GM12878 (cell line): ENCODE results near the gene PPP4R1. TPM values are rescaled to one million over a fixed set of nuclear protein-coding genes. Genes with fewer than 3 reads are reported as not detected.

Source experiments
- ATAC-seq: fragments of 200-7000 bp; cut with Tn5 transposase; 3 replicates; pipeline ENCODE4 v1.9.1; 2020; ENCODE audit warnings: mild to moderate bottlenecking, moderate library complexity
- BruUV-seq: library from RNA; stranded (reverse); fragments of 400-500 nt; replicated peaks from 2 replicates; lab custom pipeline; 2021; lab: Mats Ljungman, UMichigan
- CTCF ChIA-PET: fragments of 300-600 bp; sonication (Branson Sonifier 250); formaldehyde crosslinking; extraction: SDS; loops from one replicate; lab custom pipeline; 2021; ENCODE audit warnings: inconsistent platforms; lab: Yijun Ruan, JAX
- POLR2A ChIA-PET: fragments of 350-600 bp; formaldehyde crosslinking; extraction: SDS; loops from one replicate; lab custom pipeline; 2021; ENCODE audit warnings: inconsistent platforms; lab: Charles Lee
- RAD21 ChIA-PET: fragments of 300-600 bp; sonication (Branson Sonifier 250); formaldehyde crosslinking; loops from one replicate; lab custom pipeline; 2023; ENCODE audit warnings: antibody characterized with exemption; ENCODE audit not compliant: unreplicated experiment; lab: Charles Lee
- SMC1A ChIA-PET: fragments of 300-600 bp; sonication (Branson Sonifier 250); formaldehyde crosslinking; loops from one replicate; lab custom pipeline; 2023; ENCODE audit not compliant: unreplicated experiment, uncharacterized antibody; lab: Charles Lee
- DNase-seq: peaks from one replicate; pipeline ENCODE4 v3.0.0-alpha.2; 2011; ENCODE audit warnings: low read depth, low spot score
- FAIRE-seq: peaks from 3 replicates; lab custom pipeline; 2011; peaks lifted over from hg19 to GRCh38; lab: Jason Lieb, UNC
- H2AFZ ChIP-seq: 2 replicates; pipeline ENCODE4 v1.6.0; 2011; ENCODE audit warnings: low read depth, low read length, control low read depth; ENCODE audit not compliant: control insufficient read depth
- H3K27ac ChIP-seq: 2 replicates; pipeline ENCODE4 v1.5.1; 2011; ENCODE audit warnings: control low read depth; ENCODE audit not compliant: control insufficient read depth, insufficient read depth
- H3K27me3 ChIP-seq, 2 experiments: replicated peaks in 1 of 2; 2 replicates each; pipeline versions ENCODE4 v1.6.0 to v1.6.1; 2011; ENCODE audit warnings: low read length in 1 of 2; ENCODE audit not compliant: control insufficient read depth in 2 of 2, insufficient read depth in 2 of 2
- H3K36me3 ChIP-seq, 2 experiments: 2 replicates each; pipeline ENCODE4 v1.5.1; 2011; ENCODE audit warnings: low read length in 1 of 2; ENCODE audit not compliant: control insufficient read depth in 2 of 2, insufficient read depth in 2 of 2
- H3K4me1 ChIP-seq: 2 replicates; pipeline ENCODE4 v1.6.1; 2011; ENCODE audit warnings: mild to moderate bottlenecking, low read length, moderate library complexity, mixed read lengths; ENCODE audit not compliant: control insufficient read depth, insufficient read depth
- H3K4me2 ChIP-seq: 2 replicates; pipeline ENCODE4 v1.6.0; 2011; ENCODE audit warnings: control low read depth; ENCODE audit not compliant: control insufficient read depth, insufficient read depth
- H3K4me3 ChIP-seq: fragments of 200-600 bp; sonication (generic); 2 replicates; pipeline ENCODE4 v1.5.1; 2016
- H3K79me2 ChIP-seq: 2 replicates; pipeline ENCODE4 v1.6.0; 2011; ENCODE audit warnings: low read length; ENCODE audit not compliant: control insufficient read depth, insufficient read depth
- H3K9ac ChIP-seq: 2 replicates; pipeline ENCODE4 v1.8.0; 2011; ENCODE audit warnings: low read length, control low read depth, mixed read lengths; ENCODE audit not compliant: control insufficient read depth, insufficient read depth
- H3K9me3 ChIP-seq: replicated peaks from 3 replicates; pipeline ENCODE4 v1.5.1; 2011; ENCODE audit warnings: mild to moderate bottlenecking, low read length; ENCODE audit not compliant: control insufficient read depth, insufficient read depth
- H4K20me1 ChIP-seq: 2 replicates; pipeline ENCODE4 v1.6.0; 2011; ENCODE audit not compliant: control insufficient read depth, insufficient read depth
- EGR1 ChIP-seq, 2 experiments: IDR thresholded peaks; 1 replicate in 1 of 2; 2 replicates in 1 of 2; pipeline ENCODE4 v1.6.1; 2011 to 2012; ENCODE audit warnings: low read depth in 2 of 2, low read length in 2 of 2, borderline replicate concordance in 1 of 2, mild to moderate bottlenecking in 1 of 2, moderate library complexity in 1 of 2
- ELK1 ChIP-seq: IDR thresholded peaks from 2 replicates; pipeline ENCODE4 v1.6.1; 2012; ENCODE audit warnings: low read depth, low read length, improper control_type of control experiment
- HDAC6 ChIP-seq: fragments of 200-600 bp; sonication (generic); IDR thresholded peaks from one replicate; pipeline ENCODE4 v1.8.0; 2017; ENCODE audit warnings: antibody characterized with exemption; ENCODE audit not compliant: unreplicated experiment
- IKZF1 ChIP-seq: fragments of 450-650 bp; conservative IDR thresholded peaks from 2 replicates; pipeline ENCODE4 v1.6.1; 2017; ENCODE audit warnings: antibody characterized with exemption, mild to moderate bottlenecking
- NBN ChIP-seq: fragments of 450-650 bp; IDR thresholded peaks from 2 replicates; pipeline ENCODE4 v1.6.1; 2016
- POU2F2 ChIP-seq: IDR thresholded peaks from 3 replicates; pipeline ENCODE4 v1.6.1; 2011; ENCODE audit warnings: low read depth, mild to moderate bottlenecking, low read length, borderline replicate concordance
- RBBP5 ChIP-seq: fragments of 200-600 bp; sonication (generic); conservative IDR thresholded peaks from 2 replicates; pipeline ENCODE4 v1.6.1; 2016
- TCF12 ChIP-seq: IDR thresholded peaks from 2 replicates; pipeline ENCODE4 v1.6.1; 2011; ENCODE audit warnings: low read depth, mild to moderate bottlenecking, low read length
- ZBTB4 ChIP-seq: fragments of 450-650 bp; formaldehyde crosslinking; IDR thresholded peaks from 2 replicates; pipeline ENCODE4 v1.4.0; 2022; ENCODE audit warnings: mild to moderate bottlenecking, moderate library complexity
- WGBS: methylation state at CpG from one replicate; pipeline ENCODE4 v1.1.6; 2016; ENCODE audit warnings: low lambda C conversion rate; ENCODE audit not compliant: insufficient replicate concordance, insufficient coverage; ENCODE audit errors: missing lambda C conversion rate; 5-methylcytosine and 5-hydroxymethylcytosine counted together
- in situ Hi-C: fragments of 300-500 bp; cut with MboI; formaldehyde crosslinking; loops from 9 replicates; pipeline ENCODE4 v1.14.3; 2018; ENCODE audit warnings: mixed read lengths
- intact Hi-C: fragments of 100-400 bp; cut with micrococcal nuclease; formaldehyde crosslinking; loops from one replicate; pipeline ENCODE4 v1.14.2; 2022; ENCODE audit not compliant: unreplicated experiment
- polyA plus RNA-seq, 11 experiments: library from polyadenylated mRNA; depleted of rRNA in 4 of 11; unstranded in 6 of 11; stranded (reverse) in 5 of 11; fragments of >200 nt; fragmentation: Nextera tagmentation in 4 of 11; fragmentation: Illumina TruSeq in 1 of 11; extraction: Ambion mirVana in 4 of 11; extraction: Trizol in 1 of 11; gene quantifications; 1 replicate in 1 of 11; 2 replicates in 10 of 11; pipeline versions ENCODE4 v1.2.1 to v1.2.3, GENCODE V29; 2011 to 2016; ENCODE audit warnings: inconsistent platforms in 2 of 11, missing spikeins in 2 of 11, low read depth in 1 of 11
- total RNA-seq, 4 experiments: library from RNA; depleted of rRNA in 3 of 4; stranded (reverse); fragments of >200 nt in 3 of 4; fragmentation: Illumina TruSeq in 1 of 4; extraction: Trizol in 1 of 4; gene quantifications; 2 replicates each; pipeline versions ENCODE4 v1.2.1 to v1.2.3, GENCODE V29; 2013 to 2021
- TF ChIP-seq, protein P1 (sequence below): fragments of 450-650 bp; IDR thresholded peaks from 2 replicates; pipeline ENCODE4 v1.6.1; 2017; ENCODE audit warnings: mild to moderate bottlenecking, moderate library complexity

PPP4R1 gene
- total and polyA plus RNA-seq, 10 of the 15 experiments (the other 5 are each of a cell fraction or from before 2014, with no cell fraction given) = 10.9 to 44.4 (median 26.0) TPM

GRCh38 chr18:9596843-9597526, 17.4 kb downstream of the PPP4R1 start:
- peaks cover 14% of the 10 kb centered on the region for H3K4me1 ChIP-seq
- CTCF ChIA-PET = no interaction called here
- FAIRE-seq (no peak), ATAC-seq (no peak), DNase-seq (no peak)
- no peak for TF ChIP-seq RBBP5
- TF ChIP-seq POU2F2 = no peak
- TF ChIP-seq ZBTB4 (CRISPR knock-in tag) = no peak
- no peak for TF ChIP-seq TCF12
- TF ChIP-seq, protein P1, sequence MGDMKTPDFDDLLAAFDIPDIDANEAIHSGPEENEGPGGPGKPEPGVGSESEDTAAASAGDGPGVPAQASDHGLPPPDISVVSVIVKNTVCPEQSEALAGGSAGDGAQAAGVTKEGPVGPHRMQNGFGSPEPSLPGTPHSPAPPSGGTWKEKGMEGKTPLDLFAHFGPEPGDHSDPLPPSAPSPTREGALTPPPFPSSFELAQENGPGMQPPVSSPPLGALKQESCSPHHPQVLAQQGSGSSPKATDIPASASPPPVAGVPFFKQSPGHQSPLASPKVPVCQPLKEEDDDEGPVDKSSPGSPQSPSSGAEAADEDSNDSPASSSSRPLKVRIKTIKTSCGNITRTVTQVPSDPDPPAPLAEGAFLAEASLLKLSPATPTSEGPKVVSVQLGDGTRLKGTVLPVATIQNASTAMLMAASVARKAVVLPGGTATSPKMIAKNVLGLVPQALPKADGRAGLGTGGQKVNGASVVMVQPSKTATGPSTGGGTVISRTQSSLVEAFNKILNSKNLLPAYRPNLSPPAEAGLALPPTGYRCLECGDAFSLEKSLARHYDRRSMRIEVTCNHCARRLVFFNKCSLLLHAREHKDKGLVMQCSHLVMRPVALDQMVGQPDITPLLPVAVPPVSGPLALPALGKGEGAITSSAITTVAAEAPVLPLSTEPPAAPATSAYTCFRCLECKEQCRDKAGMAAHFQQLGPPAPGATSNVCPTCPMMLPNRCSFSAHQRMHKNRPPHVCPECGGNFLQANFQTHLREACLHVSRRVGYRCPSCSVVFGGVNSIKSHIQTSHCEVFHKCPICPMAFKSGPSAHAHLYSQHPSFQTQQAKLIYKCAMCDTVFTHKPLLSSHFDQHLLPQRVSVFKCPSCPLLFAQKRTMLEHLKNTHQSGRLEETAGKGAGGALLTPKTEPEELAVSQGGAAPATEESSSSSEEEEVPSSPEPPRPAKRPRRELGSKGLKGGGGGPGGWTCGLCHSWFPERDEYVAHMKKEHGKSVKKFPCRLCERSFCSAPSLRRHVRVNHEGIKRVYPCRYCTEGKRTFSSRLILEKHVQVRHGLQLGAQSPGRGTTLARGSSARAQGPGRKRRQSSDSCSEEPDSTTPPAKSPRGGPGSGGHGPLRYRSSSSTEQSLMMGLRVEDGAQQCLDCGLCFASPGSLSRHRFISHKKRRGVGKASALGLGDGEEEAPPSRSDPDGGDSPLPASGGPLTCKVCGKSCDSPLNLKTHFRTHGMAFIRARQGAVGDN = no peak
- TF ChIP-seq NBN = no peak
- no peak for TF ChIP-seq IKZF1
- no peak for TF ChIP-seq ELK1
- no peak for TF ChIP-seq HDAC6
- TF ChIP-seq EGR1 (IDR thresholded peaks at IDR 0.05; ENCODE audit: borderline replicate concordance in 1 of 2, low read depth in 2 of 2, low read length in 2 of 2) = no peak
- no peak overlapping the region for H3K9ac ChIP-seq
- SMC1A ChIA-PET = interaction anchor here (0.5 to 0.7 kb wide), 2 partner anchors 15 to 86 kb away, joined by 3 to 4 read pairs; no protein-coding TSS in a partner anchor
- peaks cover 2% of the 10 kb centered on the region for H3K79me2 ChIP-seq
- no peak overlapping the region for H3K27ac ChIP-seq
- WGBS = 73% methylated on average over 4 of the region's 4 CpGs
- no TSS peak for BruUV-seq
- in situ Hi-C loops = no loop called here
- H3K9me3 ChIP-seq = peaks cover 2% of the 10 kb centered on the region; the same call in 2 of the 3 replicates
- H3K36me3 ChIP-seq = peaks cover 0 to 5% of the 10 kb centered on the region in 2 experiments; a peak in 1 of 4 replicates
- H3K4me3 ChIP-seq = no peak overlapping the region
- intact Hi-C loops = no loop called here
- no peaks in the 10 kb centered on the region for H4K20me1 ChIP-seq
- POLR2A ChIA-PET = interaction anchor here (0.6 kb wide), 1 partner anchor 73 kb away, joined by 3 read pairs; no protein-coding TSS in a partner anchor
- H2AFZ ChIP-seq = no peak overlapping the region
- no peak overlapping the region for H3K4me2 ChIP-seq
- H3K27me3 ChIP-seq = no peaks in the 10 kb centered on the region
- RAD21 ChIA-PET = no interaction called here
